ENCODE data around the gene MRPS30.
"Not testable (repeated sequence)": the region's sequence is repeated elsewhere in the genome, so short reads cannot be mapped to it uniquely, and the experiment has no call there.

Gene MRPS30

DNA sequence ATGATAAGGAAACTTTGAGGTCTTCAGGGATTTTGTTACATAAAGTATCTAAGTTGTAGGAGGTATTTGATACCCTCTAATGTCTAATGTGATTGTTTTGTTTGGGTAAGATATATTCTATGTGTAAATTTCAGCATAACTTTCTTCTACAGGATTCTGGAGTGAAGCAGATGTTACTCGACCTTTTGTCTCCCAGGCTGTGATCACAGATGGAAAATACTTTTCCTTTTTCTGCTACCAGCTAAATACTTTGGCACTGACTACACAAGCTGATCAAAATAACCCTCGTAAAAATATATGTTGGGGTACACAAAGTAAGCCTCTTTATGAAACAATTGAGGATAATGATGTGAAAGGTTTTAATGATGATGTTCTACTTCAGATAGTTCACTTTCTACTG is 6.0 kb downstream of the MRPS30 start:
- DNase-seq (ENCODE audit: low read depth in 3 of 3, low spot score in 1 of 3), result no peak

DNA sequence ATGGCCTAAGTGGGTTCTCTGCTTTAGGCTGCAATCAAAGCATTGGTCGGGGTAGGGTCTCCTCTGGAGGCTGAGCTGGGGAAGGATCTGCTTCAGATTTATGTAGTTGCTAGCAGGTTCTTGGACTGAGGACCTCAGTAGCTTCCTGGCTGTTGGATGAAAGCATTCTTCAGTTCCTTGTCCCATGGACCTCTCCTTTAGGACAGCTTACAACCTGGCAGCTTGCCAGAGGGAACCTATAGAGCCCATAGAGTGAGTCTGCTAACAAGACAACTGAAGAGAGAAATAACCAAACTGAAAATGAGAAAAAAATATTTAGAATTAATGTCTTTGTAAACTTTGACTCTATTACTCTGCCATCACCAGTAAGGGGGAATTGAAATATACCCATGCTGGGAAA is 12.4 kb downstream of the MRPS30 start:
- no peak for DNase-seq (ENCODE audit: low read depth in 3 of 3, low spot score in 1 of 3)

DNA sequence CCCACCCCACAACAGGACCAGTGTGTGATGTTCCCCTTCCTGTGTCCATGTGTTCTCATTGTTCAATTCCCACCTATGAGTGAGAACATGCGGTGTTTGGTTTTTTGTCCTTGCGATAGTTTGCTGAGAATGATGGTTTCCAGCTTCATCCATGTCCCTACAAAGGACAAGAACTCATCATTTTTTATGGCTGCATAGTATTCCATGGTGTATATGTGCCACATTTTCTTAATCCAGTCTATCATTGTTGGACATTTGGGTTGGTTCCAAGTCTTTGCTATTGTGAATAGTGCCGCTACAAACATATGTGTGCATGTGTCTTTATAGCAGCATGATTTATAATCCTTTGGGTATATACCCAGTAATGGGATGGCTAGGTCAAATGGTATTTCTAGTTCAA is 15.9 kb downstream of the MRPS30 start:
- DNase-seq (ENCODE audit: low read depth in 3 of 3, low spot score in 1 of 3), result not testable (repeated sequence)

DNA sequence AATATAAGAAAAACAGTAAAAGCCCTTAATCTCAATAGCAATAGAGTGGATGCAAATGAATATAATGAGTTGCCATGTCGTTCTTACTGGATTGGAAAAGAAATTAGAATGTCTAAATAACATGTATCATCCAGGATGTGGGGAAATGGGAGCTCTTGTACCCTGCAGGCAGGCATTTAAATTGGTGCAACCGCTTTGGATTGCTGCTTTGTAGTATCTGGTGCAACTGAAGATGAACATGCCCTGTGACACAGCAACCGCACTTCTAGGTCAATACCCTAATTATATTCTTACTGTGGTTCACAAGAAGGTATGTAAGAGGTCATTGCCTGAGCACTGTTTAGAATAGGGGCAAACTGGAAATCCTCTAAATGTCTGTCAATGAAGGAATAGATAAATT is 18.9 kb downstream of the MRPS30 start:
- no peak for DNase-seq (ENCODE audit: low read depth in 3 of 3, low spot score in 1 of 3)

DNA sequence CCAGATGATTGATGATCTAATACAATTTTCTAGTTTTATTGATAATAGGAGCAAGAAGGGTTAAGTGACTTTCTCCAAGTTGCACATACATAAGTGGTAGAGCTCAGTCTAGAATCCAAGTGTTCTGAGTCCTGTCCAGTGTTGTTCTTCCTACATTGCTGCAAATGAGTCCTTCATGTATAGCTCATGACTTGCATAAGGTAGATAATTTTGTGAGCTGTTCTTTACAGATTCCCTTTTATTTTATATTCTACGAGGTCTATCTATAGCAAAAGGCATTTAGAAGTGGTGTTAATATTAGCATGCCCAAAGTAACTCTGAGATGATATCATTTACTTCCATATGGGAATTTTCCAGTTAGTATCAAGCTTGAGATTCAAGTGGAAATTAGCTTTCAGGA is 20.0 kb downstream of the MRPS30 start:
- DNase-seq (ENCODE audit: low read depth in 3 of 3, low spot score in 1 of 3), result no peak

DNA sequence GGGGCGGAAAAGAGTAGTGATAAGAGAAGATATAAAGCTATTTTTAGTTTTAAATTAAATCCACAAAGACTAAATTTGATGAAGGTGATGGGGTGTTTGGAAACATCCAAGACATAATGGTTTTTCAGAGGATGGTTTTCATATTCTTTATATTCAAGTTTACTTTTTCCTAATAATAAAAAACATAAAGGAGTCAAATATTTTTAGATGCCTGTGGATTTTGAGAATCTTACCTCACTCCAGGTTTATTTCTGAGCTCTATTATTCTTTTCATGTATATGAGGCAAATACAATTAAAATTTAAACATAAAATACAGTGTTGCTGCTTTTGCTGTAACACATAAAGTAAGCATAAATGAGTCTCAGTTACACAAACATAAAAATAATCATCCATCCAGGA is 22.2 kb downstream of the MRPS30 start:
- DNase-seq (ENCODE audit: low read depth in 3 of 3, low spot score in 1 of 3), result no peak

DNA sequence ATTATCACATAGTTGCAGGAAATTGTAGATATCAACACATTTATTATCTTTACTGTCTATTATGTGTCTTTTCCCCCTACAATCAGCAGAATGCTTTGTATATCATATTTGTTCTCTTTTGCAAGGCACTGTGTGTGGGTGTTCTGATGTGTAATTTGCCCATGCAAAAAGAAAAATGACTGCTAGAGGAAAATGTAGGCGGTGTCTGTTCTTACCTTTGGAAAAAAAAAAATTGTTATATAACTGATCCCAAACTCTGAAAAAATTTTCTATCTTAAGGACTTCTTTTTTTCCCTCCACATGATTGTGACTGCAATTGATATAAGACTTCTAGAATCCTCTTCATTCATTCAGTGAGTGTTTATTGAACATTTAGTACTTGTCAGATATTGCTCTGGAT is 24.5 kb downstream of the MRPS30 start:
- no peak for DNase-seq (ENCODE audit: low read depth in 3 of 3, low spot score in 1 of 3)

DNA sequence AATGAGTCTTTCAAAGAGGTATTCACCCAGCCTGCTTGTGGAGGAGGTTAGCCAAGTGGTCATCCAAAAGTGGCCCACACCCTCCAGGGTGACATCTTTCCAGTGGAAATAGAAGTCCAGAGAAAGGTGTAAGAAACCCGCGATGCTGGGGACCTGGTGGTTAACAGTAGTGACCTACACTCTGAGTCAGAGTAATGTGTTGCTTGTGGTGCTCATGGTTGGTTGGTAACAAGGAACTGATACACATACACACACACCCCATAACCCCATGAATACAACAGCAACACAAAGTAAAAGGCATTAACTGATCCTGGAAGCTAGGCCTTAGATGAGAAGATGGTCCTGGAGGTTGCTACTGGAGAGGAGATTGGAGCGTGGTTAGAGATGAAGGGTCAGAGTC is 26.9 kb downstream of the MRPS30 start:
- no peak for DNase-seq (ENCODE audit: low read depth in 3 of 3, low spot score in 1 of 3)

DNA sequence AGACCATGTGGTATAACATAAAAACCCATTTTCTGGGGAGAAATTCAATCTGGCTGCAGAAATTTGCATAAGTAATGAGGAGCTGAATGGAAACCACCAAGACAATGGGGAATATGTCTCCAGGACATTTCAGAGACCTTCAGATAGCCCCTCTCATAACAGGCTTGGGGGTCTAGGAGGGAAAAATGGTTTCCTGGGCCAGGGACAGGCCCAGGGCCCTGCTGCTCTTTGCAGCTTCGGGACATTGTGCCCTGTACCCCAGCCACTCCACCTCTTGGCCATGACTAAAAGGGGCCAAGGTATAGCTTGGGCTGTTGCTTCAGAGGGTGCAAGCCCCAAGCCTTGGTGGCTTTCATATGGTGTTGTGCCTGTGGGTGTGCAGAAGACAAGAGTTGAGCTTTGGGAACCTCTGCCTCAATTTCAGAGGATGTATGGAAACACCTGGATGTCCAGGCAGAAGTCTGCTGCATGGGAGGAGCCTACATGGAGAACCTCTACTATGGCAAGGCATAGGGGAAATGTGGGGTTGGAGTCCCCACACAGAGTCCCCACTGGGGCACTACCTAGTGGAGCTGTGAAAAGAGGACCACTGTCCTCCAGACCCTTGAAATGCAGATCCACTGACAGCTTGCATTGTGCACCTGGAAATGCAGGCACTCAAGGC is 30.4 kb downstream of the MRPS30 start:
- no peak for DNase-seq (ENCODE audit: low read depth in 3 of 3, low spot score in 1 of 3)

DNA sequence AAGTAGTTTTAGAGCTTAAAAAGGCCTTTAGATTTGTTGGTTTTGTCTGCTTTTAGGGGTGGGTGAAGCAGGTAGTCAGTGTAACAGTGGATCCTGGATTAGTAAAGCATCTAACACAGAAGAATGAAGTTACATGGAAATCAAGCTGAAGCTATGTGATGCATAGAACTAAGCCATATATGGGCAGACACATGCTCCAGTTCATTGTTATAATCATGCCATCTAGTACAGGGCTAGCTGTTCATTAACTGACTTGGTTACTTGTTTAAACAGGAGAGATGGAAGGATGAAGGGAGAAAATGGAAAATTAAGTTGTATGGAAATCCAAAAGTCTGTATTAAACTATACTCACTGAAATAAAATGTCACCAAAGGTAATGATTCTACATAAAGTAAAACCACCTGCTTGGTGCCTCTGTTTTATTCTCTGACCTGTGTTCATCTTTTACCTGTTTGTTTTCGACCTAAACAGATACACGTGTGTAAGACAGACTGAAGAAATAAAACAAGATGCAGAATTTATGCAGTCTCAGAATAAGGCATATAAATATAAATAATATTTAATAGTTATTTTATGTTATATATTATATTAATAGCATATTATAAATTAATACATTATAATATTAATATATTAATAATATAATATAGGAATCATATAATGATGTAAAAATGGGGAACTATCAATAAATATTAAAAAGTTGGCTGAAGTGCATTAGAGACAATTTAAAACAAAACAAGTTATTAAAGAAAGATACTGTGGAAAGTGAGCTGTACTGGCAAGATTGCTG is 33.9 kb downstream of the MRPS30 start:
- DNase-seq (ENCODE audit: low read depth in 3 of 3, low spot score in 1 of 3), result no peak

DNA sequence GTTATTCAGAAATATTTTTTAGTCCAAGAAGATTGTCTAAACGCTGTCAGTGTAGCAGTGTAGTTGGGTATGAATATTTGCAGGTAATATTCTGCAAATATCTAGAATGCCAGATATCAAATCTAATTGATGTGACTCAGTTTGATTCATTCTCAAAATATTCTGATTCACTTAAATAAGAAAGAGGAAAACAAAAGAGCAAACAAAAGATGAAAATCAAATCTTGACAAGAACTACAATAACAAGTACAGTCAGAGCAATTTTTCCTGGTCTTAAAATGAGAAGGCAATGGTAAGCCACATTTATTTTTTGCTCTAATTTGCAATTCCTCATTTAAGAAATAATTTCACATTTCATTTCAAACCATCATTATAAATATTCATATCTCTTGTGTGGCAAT is 36.0 kb downstream of the MRPS30 start:
- DNase-seq (ENCODE audit: low read depth in 3 of 3, low spot score in 1 of 3), result no peak

DNA sequence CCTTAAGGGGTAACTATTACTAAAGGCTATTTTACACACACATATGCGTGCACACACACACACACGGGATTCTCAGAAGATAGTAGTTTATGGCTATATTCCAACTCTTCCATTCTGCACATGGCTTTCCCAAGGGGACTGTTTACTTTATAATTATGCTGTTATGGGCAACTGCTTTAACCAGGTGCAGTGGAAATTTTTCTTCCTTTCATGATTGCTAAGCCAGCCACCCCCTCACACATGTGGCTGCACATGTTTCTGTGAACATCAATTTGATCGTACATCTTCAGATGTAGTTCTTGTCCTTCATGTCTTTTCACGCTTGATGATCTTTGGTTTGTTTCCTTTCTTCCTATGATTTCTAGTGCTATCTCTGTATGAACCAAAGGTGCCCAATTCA is 37.0 kb downstream of the MRPS30 start:
- no peak for DNase-seq (ENCODE audit: low read depth in 3 of 3, low spot score in 1 of 3)

DNA sequence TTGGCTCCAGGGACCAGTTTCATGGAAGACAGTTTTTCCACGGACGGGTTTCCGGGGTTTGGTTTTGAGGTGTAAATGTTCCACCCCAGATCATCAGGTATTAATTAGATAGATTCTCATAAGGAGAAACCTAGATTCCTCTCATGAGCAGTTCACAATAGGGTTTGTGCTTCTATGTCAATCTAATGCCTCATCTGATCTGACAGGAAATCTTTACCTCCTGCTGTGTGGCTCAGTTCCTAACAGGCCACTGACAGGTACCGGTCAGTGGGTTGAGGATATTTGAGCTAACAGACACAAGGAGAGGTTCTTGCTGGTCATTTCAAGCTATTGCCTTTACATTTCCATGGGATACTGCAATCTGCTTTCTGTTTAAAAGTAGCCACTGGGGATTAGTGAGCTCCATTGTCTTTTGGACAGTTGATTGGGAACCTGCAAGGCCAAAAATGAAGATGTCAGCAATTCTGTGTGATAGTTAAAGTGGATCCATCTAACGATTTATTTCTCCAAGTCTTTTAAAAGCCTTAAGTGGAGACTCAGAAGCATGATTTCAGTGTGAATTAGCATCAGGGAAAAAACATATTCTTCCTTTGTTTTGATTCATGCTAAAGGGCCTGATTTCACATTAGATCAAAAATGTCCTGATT is 38.6 kb downstream of the MRPS30 start:
- DNase-seq (ENCODE audit: low read depth in 3 of 3, low spot score in 1 of 3), result no peak

DNA sequence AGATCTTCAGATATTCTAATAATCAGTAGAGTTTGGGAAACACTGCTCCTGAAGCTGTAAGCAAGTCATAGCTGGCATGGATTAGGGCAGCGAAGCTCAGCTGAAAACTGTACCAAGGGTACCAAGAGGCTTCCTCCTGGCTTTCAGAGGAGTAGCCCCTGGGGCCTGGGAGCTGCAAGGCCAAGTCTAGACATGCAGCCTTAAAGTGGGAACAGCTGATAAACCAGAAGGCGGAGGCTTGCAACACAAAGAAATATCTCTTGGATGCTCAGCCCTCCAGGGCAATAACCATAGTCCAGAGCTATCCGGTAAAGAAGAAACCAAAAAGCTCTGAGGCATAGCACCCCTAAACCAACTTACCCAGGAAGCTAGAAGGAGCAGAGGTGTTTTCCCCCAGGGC is 51.5 kb downstream of the MRPS30 start:
- no peak for DNase-seq (ENCODE audit: low read depth in 3 of 3, low spot score in 1 of 3)

DNA sequence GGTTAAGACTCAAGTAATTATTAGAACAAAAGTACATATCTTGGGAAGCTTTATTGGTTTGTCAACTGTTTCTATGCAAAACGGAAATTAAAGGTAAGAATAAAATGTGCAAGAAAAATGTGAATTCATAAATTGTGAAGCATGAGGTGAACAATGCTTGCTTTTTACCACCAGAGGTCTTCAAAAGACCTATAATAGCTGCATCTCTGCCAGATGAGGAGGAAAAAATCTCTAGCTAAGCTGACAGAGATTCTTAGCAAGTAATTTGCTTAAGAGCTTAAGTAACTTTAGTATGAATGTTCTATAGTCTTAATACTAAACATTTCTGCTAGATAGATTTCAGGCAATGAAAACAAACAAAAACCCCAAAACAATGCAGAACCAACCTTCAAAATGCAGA is 54.1 kb downstream of the MRPS30 start:
- no peak for DNase-seq (ENCODE audit: low read depth in 3 of 3, low spot score in 1 of 3)

All from stimulated activated CD4-positive, alpha-beta T cell treated with anti-CD3 and anti-CD28 coated beads, TNF-alpha, amount 100 ng/mL, for 1 hour (primary cell).